GM12873 (cell line): ENCODE measurements around the gene SPO11.
A peak's percentile ranks its signal among the peaks of the same experiment; 100 is the strongest.

Experiments used
- CTCF ChIP-seq: IDR thresholded peaks from 2 replicates; pipeline ENCODE4 v1.5.1; 2012; ENCODE audit warnings: low read depth, mild to moderate bottlenecking, moderate library complexity, low read length, control low read depth; ENCODE audit not compliant: insufficient read depth; ENCODE audit errors: missing control alignments

The SPO11 gene

GRCh38 chr20:57346477-57346876 is 16.9 kb downstream of the SPO11 start:
- TF ChIP-seq CTCF: peak; percentile 70

- no peak for TF ChIP-seq CTCF
Measured at GRCh38 chr20:57347393-57347792, 17.8 kb downstream of the SPO11 start.

GRCh38 chr20:57350081-57350710 is 20.6 kb downstream of the SPO11 start:
- TF ChIP-seq CTCF: no peak

GRCh38 chr20:57351042-57351783 is 21.6 kb downstream of the SPO11 start, which contains the start of gene RAE1:
TSS of gene RAE1 (plus strand) at chr20:57351255. CDS start at chr20:57354039, 2,784 bp downstream.
- TF ChIP-seq CTCF: no peak

GRCh38 chr20:57352305-57352704 is 22.7 kb downstream of the SPO11 start:
- TF ChIP-seq CTCF: no peak

GRCh38 chr20:57353351-57353750 is 23.7 kb downstream of the SPO11 start:
- TF ChIP-seq CTCF: no peak

GRCh38 chr20:57361517-57361916 is 31.9 kb downstream of the SPO11 start:
- TF ChIP-seq CTCF: no peak
